A673 (cell line): Measurements from ENCODE around the gene GCC1.

Experiments used
- EZH2 ChIP-seq: fragments of 200-600 bp; sonication (generic); IDR thresholded peaks from 2 replicates; pipeline ENCODE4 v1.6.1; 2017; ENCODE audit warnings: borderline replicate concordance, low read depth, mild to moderate bottlenecking, mixed read lengths, antibody characterized with exemption, low read length; ENCODE audit not compliant: poor library complexity, severe bottlenecking
- TF ChIP-seq, protein P1 (sequence below): fragments of 300-800, 200-600 bp; sonication (generic); conservative IDR thresholded peaks from 2 replicates; pipeline ENCODE4 v1.5.1; 2017; ENCODE audit warnings: low read depth, mild to moderate bottlenecking, antibody characterized with exemption, low read length, moderate library complexity, mixed read lengths

DNA sequence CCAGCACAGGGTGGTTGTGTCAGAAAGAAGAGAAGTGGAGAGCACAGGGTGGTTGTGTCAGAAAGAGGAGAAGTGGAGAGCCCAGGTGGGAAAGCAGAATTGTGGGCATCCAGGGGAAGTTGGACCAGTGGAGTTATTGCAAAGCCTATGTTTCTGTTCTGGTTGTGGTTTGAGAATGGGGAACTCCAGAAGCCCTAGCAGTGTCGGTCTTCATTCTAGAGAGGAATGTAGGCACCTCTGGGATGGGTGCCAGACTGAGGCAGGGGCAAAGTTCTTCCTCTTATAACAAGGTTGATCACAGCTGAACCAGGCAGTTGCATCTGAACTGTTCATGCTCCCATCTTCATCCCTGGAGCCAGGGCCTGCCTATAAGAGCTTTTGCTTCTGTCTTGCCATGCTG lies 9.1 kb upstream of the GCC1 start:
- TF ChIP-seq, protein P1, sequence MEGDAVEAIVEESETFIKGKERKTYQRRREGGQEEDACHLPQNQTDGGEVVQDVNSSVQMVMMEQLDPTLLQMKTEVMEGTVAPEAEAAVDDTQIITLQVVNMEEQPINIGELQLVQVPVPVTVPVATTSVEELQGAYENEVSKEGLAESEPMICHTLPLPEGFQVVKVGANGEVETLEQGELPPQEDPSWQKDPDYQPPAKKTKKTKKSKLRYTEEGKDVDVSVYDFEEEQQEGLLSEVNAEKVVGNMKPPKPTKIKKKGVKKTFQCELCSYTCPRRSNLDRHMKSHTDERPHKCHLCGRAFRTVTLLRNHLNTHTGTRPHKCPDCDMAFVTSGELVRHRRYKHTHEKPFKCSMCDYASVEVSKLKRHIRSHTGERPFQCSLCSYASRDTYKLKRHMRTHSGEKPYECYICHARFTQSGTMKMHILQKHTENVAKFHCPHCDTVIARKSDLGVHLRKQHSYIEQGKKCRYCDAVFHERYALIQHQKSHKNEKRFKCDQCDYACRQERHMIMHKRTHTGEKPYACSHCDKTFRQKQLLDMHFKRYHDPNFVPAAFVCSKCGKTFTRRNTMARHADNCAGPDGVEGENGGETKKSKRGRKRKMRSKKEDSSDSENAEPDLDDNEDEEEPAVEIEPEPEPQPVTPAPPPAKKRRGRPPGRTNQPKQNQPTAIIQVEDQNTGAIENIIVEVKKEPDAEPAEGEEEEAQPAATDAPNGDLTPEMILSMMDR = no peak
- TF ChIP-seq EZH2 = no peak
